Stimulated activated CD8-positive, alpha-beta memory T cell treated with anti-CD3 and anti-CD28 coated beads, Interleukin-12 subunit alpha, Interleukin-12 subunit beta, amount 100 ng/mL, for 1 hour (primary cell): Measurements from ENCODE around the gene CD28.
"Not testable (repeated sequence)": the region's sequence is repeated elsewhere in the genome, so short reads cannot be mapped to it uniquely, and the experiment has no call there.

Experiments used
- DNase-seq: peaks from one replicate; pipeline ENCODE4 v3.0.0-alpha.2; 2020; ENCODE audit warnings: low read depth

The CD28 gene

DNA sequence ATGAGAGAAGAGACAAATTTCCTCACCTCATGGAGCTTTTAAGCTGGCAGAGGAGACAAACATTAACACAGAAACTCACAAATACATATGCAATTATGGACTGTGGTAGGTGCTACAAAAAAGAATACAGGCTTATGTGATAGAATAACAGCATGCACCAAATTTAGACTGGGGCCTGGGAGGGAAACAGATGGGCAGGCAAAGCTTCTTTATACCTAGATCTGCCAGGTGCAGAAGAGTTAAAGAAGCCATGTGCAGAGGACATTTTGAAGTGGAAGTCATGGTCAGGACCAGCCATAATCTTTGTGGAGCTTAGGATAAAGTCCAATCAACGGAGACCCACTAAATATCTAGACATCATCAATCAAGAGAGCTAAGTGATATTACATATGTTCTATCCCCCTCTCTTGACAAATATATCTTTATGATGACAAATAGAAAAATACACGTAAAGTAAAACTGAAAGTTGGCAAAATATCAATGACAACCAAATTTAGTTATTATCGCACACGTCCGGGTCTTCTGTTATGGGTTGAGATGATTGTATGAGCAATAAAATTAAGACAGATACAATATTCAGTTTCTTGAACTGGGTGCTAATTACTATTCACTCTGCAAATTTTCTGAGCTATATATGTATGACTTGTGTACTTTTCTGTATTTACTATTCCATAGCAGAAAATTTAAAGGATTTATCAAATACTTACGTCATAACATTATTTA lies 44.1 kb downstream of the CD28 start:
- no peak for DNase-seq

DNA sequence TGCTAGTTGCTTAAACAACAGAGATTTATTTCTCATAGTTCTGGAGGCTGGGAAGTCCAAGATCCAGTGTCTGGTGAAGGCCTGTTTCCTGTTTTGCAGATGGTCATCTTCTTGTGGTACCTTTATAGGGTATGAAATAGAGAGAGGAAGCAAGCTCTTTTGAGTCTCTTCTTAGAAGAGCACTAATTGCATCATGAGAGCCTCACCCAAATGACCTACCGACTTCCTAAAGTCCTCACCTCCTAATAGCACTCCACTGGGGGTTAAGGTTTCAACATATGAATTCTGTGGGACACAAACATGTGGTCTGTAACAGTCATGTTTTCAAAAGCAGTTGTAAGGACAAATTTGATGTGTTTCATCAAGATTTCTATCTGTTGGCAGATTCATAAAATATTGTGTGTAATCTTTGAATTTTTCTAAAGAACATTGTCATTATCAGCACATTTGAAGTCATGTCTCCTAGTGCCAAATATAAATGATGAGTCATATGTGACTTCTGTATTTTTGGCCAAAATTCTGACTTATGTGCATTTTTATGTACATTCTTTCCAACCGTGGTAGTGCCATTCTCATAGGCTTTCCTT lies 45.3 kb downstream of the CD28 start:
- DNase-seq, result no peak

DNA sequence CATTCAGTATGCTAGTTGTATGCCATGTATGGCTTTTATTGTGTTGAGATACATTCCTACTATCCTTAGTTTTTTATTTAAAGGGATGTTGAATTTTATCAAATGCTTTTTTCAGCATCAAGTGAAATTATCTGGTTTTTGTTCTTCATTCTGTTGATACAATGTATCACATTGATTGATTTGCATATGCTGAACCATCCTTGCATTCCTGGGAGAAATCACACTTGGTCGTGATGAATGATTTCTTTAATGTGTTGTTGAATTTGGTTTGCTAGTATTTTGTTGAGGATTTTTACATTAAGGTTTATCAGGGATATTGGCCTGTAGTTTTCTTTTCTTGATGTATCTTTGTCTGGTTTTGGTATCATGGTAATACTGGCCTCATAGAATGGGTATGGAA lies 49.7 kb downstream of the CD28 start:
- no peak for DNase-seq

DNA sequence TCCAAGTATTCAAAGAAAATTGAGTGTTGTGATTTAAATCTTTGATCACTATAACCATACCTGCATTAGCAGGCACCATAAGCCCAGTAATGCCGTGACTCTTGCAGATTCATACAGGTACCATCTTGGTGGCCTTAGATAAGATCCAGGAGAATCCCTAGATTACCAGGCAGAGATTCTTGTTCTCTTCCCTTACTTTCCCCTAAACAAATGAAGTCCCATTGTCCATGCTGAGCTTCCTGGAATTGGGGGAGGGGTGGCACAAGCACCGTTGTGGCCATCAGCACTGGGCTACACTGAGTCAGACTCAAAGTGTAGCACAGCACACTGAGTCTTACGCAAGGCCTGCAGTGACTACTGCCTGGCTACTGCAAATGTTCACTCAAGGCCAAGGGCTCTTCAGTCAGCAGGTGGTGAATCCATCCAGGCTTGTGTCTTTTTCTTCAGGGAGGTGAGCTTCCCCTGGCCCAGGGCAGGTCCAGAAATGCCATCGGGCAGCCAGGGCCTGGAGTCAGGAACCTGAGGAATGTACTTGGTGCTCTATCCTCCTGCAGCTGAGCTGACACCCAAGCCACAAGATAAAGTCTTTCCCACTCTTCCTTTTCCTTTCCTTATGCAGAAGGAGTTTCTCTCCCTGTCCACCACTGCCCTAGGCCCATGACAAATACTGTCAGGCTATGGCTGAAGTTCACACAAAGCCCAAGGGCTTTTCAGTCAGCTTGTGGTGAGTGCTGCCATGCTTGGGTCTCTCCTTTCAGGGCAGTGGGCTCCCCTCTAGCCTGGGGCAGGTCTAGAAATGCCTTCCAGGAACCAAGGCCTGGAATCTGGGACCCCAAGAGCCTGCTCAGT lies 52.6 kb downstream of the CD28 start:
- no peak for DNase-seq

DNA sequence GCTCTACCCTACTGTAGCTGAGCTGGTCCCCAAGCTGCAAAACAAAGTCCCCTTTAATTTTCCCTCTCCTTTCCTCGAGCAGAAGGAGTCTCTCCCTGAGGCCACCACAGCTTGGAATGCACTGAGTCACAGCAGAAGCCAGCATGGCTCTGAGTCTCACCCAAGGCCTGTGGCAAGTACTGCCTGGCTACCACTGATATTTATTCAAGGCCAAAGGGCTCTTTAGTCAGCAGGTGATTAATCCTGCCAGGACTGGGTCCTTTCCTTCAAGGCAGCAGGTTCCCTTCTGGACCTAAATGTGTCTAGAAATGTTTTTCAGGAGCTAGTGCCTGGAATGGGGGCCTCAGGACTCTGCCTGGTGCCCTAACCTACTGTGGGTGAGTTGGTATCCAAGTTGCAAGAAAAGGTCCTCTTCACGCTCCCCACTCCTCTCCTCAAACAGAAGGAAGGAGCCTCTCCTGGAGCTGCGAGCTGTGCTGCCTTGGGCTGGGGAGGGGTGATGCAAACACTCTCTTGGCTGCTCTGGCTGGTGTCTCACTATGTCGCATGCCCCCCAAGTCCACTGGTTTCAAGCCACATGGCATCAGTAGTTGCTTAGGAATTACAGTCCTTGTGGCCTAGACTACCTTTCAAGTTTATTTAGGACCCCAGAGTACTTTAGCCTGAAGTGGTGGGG lies 53.4 kb downstream of the CD28 start:
- no peak for DNase-seq

DNA sequence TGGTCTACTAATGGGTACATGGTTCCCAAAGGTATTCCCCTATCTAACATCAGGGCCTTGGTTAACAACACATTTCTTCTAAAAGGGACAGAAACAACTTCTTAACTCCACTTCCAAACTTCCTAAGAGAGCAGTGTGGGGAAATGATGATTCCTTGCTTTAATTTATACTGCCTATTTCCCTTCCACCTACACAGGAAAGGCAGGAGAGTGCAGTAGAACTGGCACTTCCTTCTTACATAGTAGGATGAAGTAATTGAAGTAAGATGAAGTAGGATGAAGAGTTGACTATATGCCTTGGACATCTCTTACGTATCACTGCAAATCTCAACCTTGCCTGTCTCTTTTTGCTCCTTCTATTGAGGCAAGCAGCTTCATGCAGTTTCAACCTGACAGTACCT lies 54.7 kb downstream of the CD28 start:
- DNase-seq, result no peak

DNA sequence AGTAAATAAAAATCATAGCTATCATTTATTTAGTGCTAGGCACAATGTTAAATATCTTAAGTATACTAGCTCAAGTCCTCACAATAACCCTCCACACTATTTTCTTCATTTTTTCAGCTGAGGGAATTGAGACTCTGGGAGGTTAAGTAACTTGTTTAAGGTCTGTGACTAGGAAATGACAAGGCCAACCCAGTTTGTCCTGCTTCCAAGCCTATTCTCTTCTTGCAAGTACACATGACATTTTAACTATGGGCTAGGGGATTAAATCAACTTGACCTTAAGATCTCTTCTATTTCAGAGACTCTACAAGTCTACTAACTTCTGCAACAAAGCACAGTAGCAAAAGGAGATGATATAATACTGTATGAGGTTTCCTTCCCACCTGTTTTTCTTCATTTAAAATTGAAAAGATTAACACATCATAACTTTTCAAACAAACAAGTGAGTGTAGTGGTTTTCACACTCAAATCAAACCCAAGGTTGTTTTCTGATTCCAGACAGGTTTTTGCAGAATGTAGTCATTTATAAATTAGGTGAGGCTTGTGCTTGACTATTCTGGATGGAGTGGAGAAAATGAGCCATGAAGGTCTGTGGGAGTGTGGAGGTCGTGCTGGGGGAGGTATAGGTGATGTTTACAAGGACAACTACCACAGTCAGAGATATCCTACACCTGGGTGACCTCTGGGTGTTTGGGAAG lies 57.0 kb downstream of the CD28 start:
- DNase-seq, result no peak

DNA sequence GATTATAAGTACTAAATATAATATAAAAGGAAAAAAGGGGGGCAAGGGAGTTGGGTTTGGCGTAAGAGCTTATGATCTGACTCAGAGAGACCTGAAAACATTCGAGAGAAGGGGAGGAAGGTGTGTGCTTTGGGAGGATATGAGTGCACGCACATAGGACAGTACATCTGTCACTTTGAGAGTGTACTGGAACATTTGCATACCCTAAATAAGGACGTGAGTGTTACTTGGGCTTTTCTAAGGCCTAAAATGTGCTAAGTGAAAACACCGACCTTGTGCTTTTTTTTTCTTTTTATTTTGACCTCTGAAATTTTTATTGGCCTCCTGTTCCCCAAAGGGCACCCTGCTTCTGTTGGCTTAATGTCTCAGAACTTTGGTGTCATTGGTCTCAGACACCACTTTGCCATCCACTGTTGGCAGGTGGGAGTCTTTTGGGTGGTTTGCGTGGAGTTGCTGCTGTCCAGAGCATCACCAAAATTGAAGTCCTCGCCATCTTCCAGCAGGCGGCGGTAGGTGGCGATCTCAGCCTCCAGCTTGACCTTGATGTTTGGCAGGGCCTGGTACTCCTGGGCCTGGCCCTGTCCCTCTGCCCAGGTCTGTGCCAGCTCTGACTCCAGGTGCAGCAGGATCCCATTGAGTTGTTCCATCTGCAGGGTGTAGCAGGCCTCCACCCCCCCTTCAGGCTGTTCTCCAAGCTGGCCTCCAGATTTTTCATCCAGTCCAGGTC lies 57.7 kb downstream of the CD28 start:
- DNase-seq, result no peak

DNA sequence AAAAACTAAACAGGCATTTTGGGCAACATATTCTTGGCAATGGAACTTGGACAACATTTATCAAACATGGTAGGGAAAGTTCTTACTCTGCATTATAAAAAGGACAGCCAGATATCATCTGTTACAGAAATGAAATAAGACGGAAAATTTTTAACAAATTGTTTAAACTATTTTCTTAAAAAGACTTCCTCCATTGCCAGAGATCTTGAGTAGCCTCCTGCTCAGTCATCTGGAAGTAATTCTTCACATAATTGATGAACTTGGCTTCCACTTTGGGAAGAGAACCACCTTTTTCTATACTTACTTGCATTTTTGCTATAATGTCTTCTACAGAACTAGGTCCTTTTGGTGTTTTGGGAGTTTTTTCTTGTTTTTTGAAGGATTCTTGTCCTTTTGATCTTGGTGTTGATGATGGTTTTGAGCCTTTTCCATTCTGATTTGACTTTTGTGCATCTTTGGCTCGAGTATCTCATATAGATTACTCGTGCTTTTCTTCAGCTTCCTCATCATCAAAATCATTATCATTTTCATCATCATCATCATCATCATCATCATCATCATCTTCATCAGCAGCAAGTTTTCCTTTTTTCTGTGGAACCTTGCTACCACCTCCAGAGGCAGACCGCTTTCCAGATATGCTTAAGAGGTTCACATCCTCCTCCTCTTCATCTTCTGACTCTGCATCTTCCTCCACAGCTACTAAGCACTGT lies 66.2 kb downstream of the CD28 start:
- DNase-seq, result no peak

DNA sequence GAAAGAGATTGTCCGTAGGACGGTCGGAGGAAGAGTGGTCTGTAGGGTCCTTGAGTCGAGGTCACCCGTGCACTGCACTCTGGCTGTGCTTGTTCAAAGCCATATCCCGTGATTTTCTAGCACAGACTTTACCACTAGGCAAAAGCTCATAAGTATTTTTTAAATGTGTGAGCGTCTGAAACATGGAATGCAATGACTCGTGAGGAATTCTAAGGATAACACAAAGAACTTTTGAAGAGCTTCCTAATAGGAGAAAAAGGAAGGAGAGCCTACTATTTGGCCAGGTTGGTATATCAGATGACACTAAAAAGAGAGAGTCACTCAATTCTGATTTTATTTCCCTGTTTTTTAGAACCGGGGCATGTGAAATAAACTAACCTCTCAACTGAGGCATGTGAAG lies 68.3 kb downstream of the CD28 start:
- no peak for DNase-seq

DNA sequence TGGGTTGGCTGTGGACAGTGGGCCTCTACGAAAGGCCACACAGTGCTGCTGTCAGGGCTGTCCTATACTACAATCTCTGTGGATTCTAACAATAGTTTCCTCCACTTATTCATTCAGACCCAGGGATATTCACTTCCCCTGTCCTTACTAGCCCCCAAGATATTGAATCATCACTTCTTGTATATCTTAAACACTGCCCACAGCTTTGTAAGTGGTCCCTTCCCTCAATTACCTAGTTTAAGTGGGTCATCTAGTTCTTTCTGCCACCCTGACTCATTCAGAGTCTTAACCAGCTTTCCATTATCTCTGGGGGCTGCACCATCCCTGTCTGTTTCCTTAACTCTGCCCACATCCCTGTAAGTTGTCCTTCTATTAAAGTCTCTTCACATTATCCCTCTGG lies 69.2 kb downstream of the CD28 start:
- DNase-seq, result no peak

DNA sequence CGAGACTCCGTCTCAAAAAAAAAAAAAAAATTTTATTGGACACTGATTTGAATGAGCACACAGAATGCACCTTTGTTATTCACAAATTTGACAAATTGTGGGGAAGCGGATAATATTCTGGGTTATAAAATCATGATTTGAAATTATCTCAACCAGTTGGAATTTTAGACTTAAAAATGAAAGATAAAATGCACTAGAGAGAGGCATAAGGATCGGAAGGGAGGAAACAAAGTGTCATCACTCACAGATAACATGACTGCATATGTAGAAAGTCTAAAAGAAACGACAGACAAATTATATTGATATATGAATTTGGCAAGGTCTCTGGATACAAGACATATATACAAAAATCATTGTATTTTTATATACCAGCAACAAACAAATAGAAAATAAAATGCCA lies 70.6 kb downstream of the CD28 start:
- DNase-seq, result no peak

DNA sequence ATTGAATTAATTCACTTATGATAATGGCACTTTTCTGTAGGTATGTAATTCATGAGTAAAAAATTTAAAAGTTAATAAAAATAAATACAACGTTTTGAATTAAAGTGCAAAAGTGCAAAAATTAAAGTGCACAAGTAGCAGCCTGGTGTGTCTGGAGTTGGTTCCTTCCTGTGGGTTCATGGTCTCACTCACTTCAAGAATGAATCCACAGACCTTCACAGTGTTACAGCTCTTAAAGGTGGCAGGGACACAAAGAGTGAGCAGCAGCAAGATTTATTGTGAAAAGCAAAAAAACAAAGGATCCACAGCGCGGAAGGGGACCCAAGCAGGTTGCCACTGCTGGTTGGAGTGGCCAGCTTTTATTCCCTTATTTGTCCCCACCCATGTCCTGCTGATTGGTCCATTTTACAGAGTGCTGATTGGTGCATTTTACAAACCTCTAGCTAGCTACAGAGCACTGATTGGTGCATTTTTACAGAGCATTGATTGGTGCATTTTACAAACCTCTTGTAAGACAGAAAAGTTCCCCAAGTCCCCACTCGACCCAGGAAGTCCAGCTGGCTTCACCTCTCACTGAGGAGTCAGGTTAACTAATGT lies 73.1 kb downstream of the CD28 start:
- DNase-seq, result not testable (repeated sequence)

DNA sequence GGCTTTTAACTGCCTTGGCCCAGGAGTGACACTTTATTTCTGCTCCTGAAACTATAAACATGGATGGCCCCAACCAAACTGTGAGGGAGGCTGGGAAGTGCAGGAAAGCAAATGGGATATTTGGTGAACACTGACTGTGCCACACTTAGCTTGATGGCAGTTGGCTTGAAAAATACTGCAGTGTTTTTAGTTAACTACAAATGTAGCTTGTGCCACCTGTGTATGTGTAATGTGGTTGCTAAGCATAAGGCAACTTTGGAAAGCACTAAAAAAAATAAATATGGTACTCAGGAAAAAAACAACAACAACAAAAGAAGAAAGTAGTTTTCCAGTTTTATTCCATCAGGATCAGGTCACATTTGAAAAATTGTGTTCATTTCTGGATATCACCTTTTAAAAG lies 73.8 kb downstream of the CD28 start:
- DNase-seq, result no peak

DNA sequence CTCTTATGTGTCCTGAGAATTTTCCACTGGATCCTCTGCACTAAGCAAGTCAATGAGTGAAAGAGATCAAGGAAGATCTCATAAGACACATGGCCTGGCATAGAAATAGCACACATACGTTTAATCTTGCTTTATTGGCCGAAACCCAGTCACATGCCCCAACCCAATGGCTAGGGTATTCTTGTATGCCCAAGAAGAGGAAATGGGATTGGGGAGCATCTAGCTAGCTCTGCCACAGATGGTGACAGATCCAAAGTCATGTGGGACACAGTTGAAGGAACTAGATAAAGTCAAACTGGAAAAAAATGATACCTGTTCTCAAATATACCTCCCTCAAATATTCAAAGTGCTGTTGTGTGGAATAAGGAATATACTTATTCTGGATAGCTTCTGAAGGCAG lies 74.7 kb downstream of the CD28 start:
- DNase-seq, result no peak

DNA sequence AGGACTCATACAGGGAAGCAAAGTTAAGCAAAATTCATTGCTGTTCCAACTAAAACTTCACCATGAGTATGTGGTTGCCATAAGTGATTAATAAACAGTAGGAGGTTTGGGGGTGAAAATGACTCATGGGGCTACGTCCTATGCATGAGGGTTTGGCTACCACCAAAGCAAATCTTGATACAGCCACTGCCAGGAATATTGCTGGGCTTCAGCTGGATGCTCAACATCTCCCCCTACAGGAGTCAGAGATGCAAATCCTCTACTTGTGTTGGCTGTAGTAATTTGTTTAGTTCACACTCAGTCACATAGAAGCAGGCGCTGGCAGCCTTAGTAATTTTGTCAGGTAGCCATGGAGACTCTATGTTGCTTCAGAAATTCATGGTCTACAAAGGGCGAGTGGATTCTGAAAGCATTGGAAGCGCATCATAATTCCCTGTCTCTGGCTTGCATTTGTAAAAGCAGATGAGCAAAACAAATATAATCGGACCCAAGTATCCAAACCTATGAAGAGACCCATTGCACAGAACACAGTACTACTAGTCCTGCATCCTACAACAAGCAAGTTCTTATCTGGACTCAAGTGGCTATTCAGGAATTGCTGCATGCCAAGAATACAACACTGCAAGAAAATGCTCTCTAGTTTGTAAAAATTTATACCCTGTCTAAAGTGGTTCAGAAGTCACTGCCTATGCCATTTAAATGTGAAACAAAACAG lies 76.0 kb downstream of the CD28 start:
- peak; percentile 37 for DNase-seq

DNA sequence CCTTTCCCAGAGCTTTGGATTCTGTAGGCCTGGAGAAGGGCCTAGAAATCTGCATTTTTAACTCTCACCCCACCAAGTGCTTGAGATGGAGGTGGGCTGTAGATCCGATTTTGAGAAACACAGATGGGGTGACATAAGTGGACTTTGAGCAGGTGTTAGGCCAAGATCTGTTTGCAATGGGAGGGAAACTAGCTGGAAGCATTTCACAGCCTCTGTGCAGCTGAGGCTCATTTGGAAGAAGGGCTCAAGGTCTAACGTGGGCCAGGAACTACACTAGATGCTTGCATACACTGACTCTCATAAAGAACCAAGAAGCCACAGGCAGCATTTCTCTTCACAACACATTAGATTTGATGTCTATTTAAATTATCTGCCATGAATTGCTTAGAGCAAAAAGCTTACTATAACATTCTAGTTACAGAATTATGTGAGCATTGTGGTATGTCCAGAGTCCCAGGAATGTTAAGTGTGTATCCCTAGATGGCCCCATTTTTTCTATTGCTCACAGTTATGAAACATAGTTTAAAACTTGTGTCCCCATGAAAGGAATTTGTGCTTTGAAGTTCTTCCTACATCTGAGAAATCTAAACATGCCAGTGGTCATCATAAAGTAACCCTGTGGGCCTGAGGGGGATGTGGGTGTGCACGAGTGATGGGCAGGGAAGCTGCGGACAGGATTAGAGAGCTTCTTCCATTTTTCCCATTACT lies 77.2 kb downstream of the CD28 start:
- DNase-seq, result no peak

DNA sequence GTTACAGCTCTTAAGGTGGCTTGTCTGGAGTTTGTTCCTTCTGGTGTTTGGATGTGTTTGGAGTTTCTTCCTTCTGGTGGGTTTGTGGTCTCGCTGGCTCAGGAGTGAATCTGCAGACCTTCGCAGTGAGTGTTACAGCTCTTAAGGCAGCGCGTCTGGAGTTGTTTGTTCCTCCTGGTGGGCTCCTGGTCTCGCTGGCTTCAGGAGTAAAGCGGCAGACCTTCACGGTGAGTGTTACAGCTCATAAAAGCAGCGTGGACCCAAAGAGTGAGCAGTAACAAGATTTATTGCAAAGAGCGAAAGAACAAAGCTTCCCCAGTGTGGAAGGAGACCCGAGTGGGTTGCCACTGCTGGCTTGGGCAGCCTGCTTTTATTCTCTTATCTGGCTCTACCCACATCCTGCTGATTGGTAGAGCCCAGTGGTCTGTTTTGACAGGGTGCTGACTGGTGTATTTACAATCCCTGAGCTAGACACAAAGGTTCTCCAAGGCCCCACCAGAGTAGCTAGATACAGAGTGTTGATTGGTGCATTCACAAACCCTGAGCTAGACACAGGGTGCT lies 78.4 kb downstream of the CD28 start:
- DNase-seq, result not testable (repeated sequence)
